HG03460 (cell line): Measurements from ENCODE around the gene KMT2C.
"Not testable (repeated sequence)": the region's sequence is repeated elsewhere in the genome, so short reads cannot be mapped to it uniquely, and the experiment has no call there.

Experiments used
- ATAC-seq: cut with Tn5 transposase; IDR thresholded peaks from one replicate; pipeline ENCODE4 v1.9.1; 2021; ENCODE audit not compliant: unreplicated experiment

The KMT2C gene

GRCh38 chr7:152362128-152362926 is 73.5 kb downstream of the KMT2C start:
- ATAC-seq, result no peak

GRCh38 chr7:152355474-152356057 is 80.2 kb downstream of the KMT2C start:
- ATAC-seq, result no peak

GRCh38 chr7:152354061-152354460 is 81.7 kb downstream of the KMT2C start:
- ATAC-seq, result no peak

GRCh38 chr7:152353281-152353680 is 82.5 kb downstream of the KMT2C start:
- ATAC-seq, result not testable (repeated sequence)

GRCh38 chr7:152351747-152352146 is 84.1 kb downstream of the KMT2C start:
- not testable (repeated sequence) for ATAC-seq

- ATAC-seq, result no peak
Observed at GRCh38 chr7:152351168-152351567, 84.6 kb downstream of the KMT2C start.

- ATAC-seq, result no peak
Observed at GRCh38 chr7:152347888-152348287, 87.9 kb downstream of the KMT2C start.

GRCh38 chr7:152344253-152344652 is 91.5 kb downstream of the KMT2C start:
- no peak for ATAC-seq

- no peak for ATAC-seq
Observed at GRCh38 chr7:152342796-152343195, 93.0 kb downstream of the KMT2C start.

GRCh38 chr7:152341914-152342236 is 93.9 kb downstream of the KMT2C start:
- no peak for ATAC-seq

- peak; percentile 50 for ATAC-seq
Observed at GRCh38 chr7:152341039-152341913, 94.5 kb downstream of the KMT2C start.

GRCh38 chr7:152340161-152340560 is 95.6 kb downstream of the KMT2C start:
- ATAC-seq, result no peak

GRCh38 chr7:152338561-152338960 is 97.2 kb downstream of the KMT2C start:
- ATAC-seq, result no peak

- ATAC-seq, result peak; percentile 55
Observed at GRCh38 chr7:152336754-152337368, 98.9 kb downstream of the KMT2C start.

- ATAC-seq, result no peak
Observed at GRCh38 chr7:152335900-152336571, 99.8 kb downstream of the KMT2C start.

- no peak for ATAC-seq
Observed at GRCh38 chr7:152333134-152333533, 102.7 kb downstream of the KMT2C start.

GRCh38 chr7:152330827-152331226 is 105.0 kb downstream of the KMT2C start:
- ATAC-seq, result no peak

GRCh38 chr7:152329469-152329868 is 106.3 kb downstream of the KMT2C start:
- ATAC-seq, result no peak

- ATAC-seq, result no peak
Observed at GRCh38 chr7:152328234-152328633, 107.6 kb downstream of the KMT2C start.

GRCh38 chr7:152315845-152316244 is 120.0 kb downstream of the KMT2C start:
- no peak for ATAC-seq
